ENCODE results near the gene PITX1. TPM values are rescaled to one million over a fixed set of nuclear protein-coding genes. Genes with fewer than 3 reads are reported as not detected.

PITX1 gene
- total and polyA plus RNA-seq, 7 donors: 13.6 to 103 (median 42.7) TPM

DNA sequence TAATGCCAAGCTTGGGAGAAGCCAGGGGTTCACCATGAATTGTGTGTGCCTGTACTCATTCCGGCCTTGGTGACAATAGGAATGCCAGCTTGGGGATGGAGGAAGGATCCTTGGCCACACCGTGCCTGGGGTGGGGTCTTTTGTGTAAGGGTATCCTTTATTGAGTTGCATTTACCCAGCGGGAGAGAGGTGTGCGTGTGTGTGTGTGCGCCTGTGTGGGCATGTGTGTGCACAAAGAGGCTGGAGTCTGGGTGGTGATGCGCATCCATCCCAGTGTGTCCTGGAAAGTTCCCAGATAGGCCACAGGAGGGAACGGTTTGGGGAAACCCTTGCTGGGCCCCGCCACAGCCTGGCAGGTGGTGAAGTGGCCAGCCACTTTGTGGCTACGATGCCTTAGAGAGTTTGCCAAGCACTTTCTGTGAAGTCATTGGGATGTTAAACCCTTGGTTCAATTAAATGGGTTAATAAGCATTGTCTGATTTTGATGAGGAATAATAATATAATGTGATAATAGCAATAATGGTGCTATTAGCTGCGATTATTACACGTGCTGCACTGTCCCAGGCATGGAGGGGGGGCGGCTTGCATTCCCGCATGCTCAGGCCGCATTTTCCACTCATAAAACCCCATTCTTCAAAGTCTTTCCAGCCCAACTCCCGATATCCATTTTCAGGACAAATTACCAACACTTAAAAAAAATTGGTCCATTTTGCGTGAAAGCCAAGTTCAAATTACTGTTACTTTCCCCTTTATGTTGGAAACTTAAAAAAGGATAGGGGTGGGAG lies 13.7 kb downstream of the PITX1 start:
- TF ChIP-seq, protein P1, sequence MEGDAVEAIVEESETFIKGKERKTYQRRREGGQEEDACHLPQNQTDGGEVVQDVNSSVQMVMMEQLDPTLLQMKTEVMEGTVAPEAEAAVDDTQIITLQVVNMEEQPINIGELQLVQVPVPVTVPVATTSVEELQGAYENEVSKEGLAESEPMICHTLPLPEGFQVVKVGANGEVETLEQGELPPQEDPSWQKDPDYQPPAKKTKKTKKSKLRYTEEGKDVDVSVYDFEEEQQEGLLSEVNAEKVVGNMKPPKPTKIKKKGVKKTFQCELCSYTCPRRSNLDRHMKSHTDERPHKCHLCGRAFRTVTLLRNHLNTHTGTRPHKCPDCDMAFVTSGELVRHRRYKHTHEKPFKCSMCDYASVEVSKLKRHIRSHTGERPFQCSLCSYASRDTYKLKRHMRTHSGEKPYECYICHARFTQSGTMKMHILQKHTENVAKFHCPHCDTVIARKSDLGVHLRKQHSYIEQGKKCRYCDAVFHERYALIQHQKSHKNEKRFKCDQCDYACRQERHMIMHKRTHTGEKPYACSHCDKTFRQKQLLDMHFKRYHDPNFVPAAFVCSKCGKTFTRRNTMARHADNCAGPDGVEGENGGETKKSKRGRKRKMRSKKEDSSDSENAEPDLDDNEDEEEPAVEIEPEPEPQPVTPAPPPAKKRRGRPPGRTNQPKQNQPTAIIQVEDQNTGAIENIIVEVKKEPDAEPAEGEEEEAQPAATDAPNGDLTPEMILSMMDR (IDR thresholded peaks at IDR 0.05): no peak
- no peak overlapping the region for H3K4me3 ChIP-seq
- H3K27me3 ChIP-seq (ENCODE audit: insufficient read depth in 3 of 3, low read length in 2 of 3): no peaks in the 10 kb centered on the region
- no peak for ATAC-seq
- H3K36me3 ChIP-seq (ENCODE audit: insufficient read depth in 1 of 2, low read depth in 1 of 2): no peaks in the 10 kb centered on the region
- intact Hi-C loops (cut with DNase I): no loop called here
- H3K4me1 ChIP-seq: no peaks in the 10 kb centered on the region
- H3K9me3 ChIP-seq: no peaks in the 10 kb centered on the region
- DNase-seq: peak in 1 of 2 donors; percentile 25
- WGBS, 3 donors: 72 to 82% (median 76%) methylated on average over 16 of the region's 16 CpGs
- no peak overlapping the region for H3K27ac ChIP-seq

DNA sequence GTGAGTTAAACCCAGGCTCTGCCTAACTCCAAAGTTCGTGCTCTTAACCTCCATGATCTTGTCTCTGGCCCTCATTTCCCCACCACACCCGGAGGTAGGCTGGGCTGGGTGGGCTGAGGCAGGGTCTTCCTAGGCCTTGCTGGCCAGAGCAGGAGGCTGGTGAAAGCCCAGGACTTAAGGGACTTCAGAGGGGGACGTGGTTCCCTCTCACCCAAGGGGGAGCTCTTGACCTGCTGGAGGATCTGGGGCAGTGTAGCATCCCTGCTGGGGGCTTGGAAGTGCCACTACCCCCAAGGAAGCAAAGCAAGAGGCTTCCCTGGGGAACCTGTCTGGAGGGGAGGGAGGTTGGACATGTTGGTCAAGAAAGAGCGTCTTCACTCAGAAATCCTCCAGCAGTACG lies 14.7 kb downstream of the PITX1 start:
- peak in 1 of 2 donors; percentile 46 for DNase-seq
- Histone ChIP-seq H3K36me3 (ENCODE audit: insufficient read depth in 1 of 2, low read depth in 1 of 2) (no peaks in the 10 kb centered on the region), H3K4me3 (no peak overlapping the region), H3K27me3 (ENCODE audit: insufficient read depth in 3 of 3, low read length in 2 of 3) (no peaks in the 10 kb centered on the region), H3K9me3 (no peaks in the 10 kb centered on the region), H3K27ac (no peak overlapping the region), H3K4me1 (no peaks in the 10 kb centered on the region)
- intact Hi-C loops (cut with DNase I): loop anchor here (5.0 to 10.0 kb wide), 3 partner anchors 173 to 315 kb away; no protein-coding TSS in a partner anchor
- ATAC-seq: peak in 3 of 4 donors; percentile 34 to 61 (median 55)
- 92 to 95% (median 95%) methylated on average over 5 of the region's 5 CpGs for WGBS, 3 donors
- TF ChIP-seq, protein P1 (IDR thresholded peaks at IDR 0.05): no peak

DNA sequence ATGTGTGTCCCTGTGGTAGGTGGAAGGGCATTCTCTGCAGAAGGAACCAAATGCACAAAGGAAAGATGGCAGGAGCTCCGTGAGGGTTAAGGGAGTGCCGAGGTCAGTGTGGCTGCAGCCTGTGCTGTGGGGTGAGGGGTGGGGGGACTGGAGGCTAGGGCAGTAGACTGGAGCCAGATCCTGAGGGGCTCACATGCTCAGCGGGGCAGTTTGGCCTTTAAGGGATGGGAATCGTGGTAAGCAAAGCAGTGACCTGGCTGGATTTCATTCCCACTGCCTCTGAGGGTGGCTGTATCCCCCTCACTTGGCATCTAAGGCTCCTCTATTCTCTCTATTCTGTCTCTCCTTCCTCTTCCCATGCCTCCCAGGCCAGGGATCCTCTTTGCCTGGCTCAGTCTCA lies 15.6 kb downstream of the PITX1 start:
- DNase-seq: peak in 1 of 2 donors; percentile 19
- TF ChIP-seq, protein P1 (IDR thresholded peaks at IDR 0.05): no peak
- no peak for ATAC-seq
- Histone ChIP-seq H3K4me1 (no peaks in the 10 kb centered on the region), H3K36me3 (ENCODE audit: insufficient read depth in 1 of 2, low read depth in 1 of 2) (no peaks in the 10 kb centered on the region), H3K27ac (no peak overlapping the region), H3K27me3 (ENCODE audit: insufficient read depth in 3 of 3, low read length in 2 of 3) (no peaks in the 10 kb centered on the region), H3K4me3 (no peak overlapping the region), H3K9me3 (no peaks in the 10 kb centered on the region)
- 83 to 95% (median 95%) methylated on average over 4 of the region's 4 CpGs for WGBS, 3 donors
- intact Hi-C loops (cut with DNase I): loop anchor here (5.0 to 10.0 kb wide), 3 partner anchors 174 to 316 kb away; no protein-coding TSS in a partner anchor

DNA sequence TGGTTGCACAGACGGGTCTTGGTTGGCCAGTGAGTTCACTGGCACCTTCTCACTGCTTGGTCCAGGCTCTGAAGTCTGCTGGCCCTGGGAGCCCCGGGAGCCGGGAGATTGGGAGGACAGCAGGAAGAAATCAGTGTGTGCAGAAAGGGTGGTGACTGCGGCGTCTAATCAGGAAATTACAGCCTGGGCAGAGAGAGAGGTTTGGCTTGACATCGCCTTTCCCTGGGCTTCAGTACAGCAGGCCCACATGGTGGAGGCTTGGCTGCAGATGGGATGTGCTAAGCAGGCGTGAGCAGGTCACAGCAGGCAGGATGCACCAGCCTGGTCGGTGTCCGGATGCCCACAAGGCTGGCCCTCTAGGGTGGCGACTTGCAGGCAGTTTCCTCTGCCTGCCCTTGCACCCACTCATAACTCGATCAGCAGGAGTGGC lies 17.2 kb downstream of the PITX1 start:
- TF ChIP-seq, protein P1 (IDR thresholded peaks at IDR 0.05): no peak
- ATAC-seq (no peak), DNase-seq (peak in 1 of 2 donors; percentile 39)
- Histone ChIP-seq H3K27me3 (ENCODE audit: insufficient read depth in 3 of 3, low read length in 2 of 3) (no peaks in the 10 kb centered on the region), H3K36me3 (ENCODE audit: insufficient read depth in 1 of 2, low read depth in 1 of 2) (no peaks in the 10 kb centered on the region), H3K9me3 (no peaks in the 10 kb centered on the region), H3K27ac (no peak overlapping the region), H3K4me1 (no peaks in the 10 kb centered on the region), H3K4me3 (no peak overlapping the region)
- WGBS, 3 donors: 65 to 72% (median 67%) methylated on average over 11 of the region's 11 CpGs
- intact Hi-C loops (cut with DNase I): loop anchor here (5.0 to 10.0 kb wide), 3 partner anchors 175 to 318 kb away; no protein-coding TSS in a partner anchor

Data from psoas muscle (tissue), 8 donors.